ENCODE measurements around the gene CDC42SE1. TPM values are rescaled to one million over a fixed set of nuclear protein-coding genes. Genes with fewer than 3 reads are reported as not detected.

The CDC42SE1 gene
- total and polyA plus RNA-seq, 9 of the 15 experiments (the other 6 are each of a cell fraction or from before 2014, with no cell fraction given), result 78.1 to 189 (median 114) TPM

GRCh38 chr1:151008244-151009205 is 50.9 kb downstream of the CDC42SE1 start, which contains the start of gene PRUNE1 (continued):
- TF ChIP-seq ZBTB34 (CRISPR knock-in tag; IDR thresholded peaks at IDR 0.05) (no peak), TCF15 (CRISPR knock-in tag; IDR thresholded peaks at IDR 0.05) (no peak), E2F6 (IDR thresholded peaks at IDR 0.05; ENCODE audit: borderline replicate concordance in 1 of 2, extremely low read depth in 1 of 2, insufficient read depth in 1 of 2, insufficient read length in 1 of 2, low read depth in 1 of 2, low read length in 1 of 2, poor library complexity in 1 of 2, severe bottlenecking in 1 of 2) (peak in 1 of 2 experiments; percentile 34), ZNF583 (CRISPR knock-in tag; IDR thresholded peaks at IDR 0.05) (no peak), HEY1 (CRISPR knock-in tag; IDR thresholded peaks at IDR 0.05; ENCODE audit: borderline replicate concordance) (no peak), USF1 (CRISPR knock-in tag; IDR thresholded peaks at IDR 0.05) (peak; percentile 24; the same call in 1 of the 2 replicates), HLTF (IDR thresholded peaks at IDR 0.05) (peak; percentile 92), STAG1 (CRISPR knock-in tag; IDR thresholded peaks at IDR 0.05; ENCODE audit: borderline replicate concordance) (no peak), CTBP1 (IDR thresholded peaks at IDR 0.05; ENCODE audit: borderline replicate concordance) (peak; percentile 53; the same call in 1 of the 2 replicates), ATF4 (CRISPR knock-in tag; IDR thresholded peaks at IDR 0.05) (no peak), MXD1 (CRISPR knock-in tag; IDR thresholded peaks at IDR 0.05; ENCODE audit: borderline replicate concordance, poor library complexity, severe bottlenecking) (no peak), SETDB1 (IDR thresholded peaks at IDR 0.05; ENCODE audit: low read length) (no peak), ATF2 (CRISPR knock-in tag; IDR thresholded peaks at IDR 0.05) (no peak), HDAC1 (IDR thresholded peaks at IDR 0.05) (peak in 1 of 2 experiments; percentile 56; a peak in 1 of 4 replicates), ZC3H11A (IDR thresholded peaks at IDR 0.05; ENCODE audit: low read depth, low read length) (no peak), E4F1 (CRISPR knock-in tag; IDR thresholded peaks at IDR 0.05; ENCODE audit: borderline replicate concordance) (no peak)

Measured in K562 (cell line).